IPS-NIHi7 (cell line): ENCODE data around the gene NOS2.
"Not testable (repeated sequence)": the region's sequence is repeated elsewhere in the genome, so short reads cannot be mapped to it uniquely, and the experiment has no call there.

ENCODE experiments used
- DNase-seq: peaks from one replicate; pipeline ENCODE4 v3.0.0; 2012; ENCODE audit warnings: mixed read lengths; ENCODE audit errors: extremely low spot score

The NOS2 gene

GRCh38 chr17:27755706-27756466 lies 44.4 kb downstream of the NOS2 start:
- no peak for DNase-seq

- DNase-seq = no peak
These were observed 45.8 kb downstream of the NOS2 start for GRCh38 chr17:27754549-27754948.

GRCh38 chr17:27753726-27754125 lies 46.6 kb downstream of the NOS2 start:
- not testable (repeated sequence) for DNase-seq

- not testable (repeated sequence) for DNase-seq
These were observed 47.3 kb downstream of the NOS2 start for GRCh38 chr17:27752831-27753619.

GRCh38 chr17:27751622-27752490 lies 48.5 kb downstream of the NOS2 start:
- no peak for DNase-seq

- DNase-seq = no peak
These were observed 49.2 kb downstream of the NOS2 start for GRCh38 chr17:27751166-27751565.

GRCh38 chr17:27749562-27750150 lies 50.7 kb downstream of the NOS2 start:
- DNase-seq = not testable (repeated sequence)

- no peak for DNase-seq
These were observed 51.9 kb downstream of the NOS2 start for GRCh38 chr17:27748360-27748825.

- DNase-seq = peak; percentile 76
These were observed 52.6 kb downstream of the NOS2 start for GRCh38 chr17:27747462-27748359.

- DNase-seq = no peak
These were observed 53.4 kb downstream of the NOS2 start for GRCh38 chr17:27746881-27747280.

- not testable (repeated sequence) for DNase-seq
These were observed 54.0 kb downstream of the NOS2 start for GRCh38 chr17:27746320-27746719.

GRCh38 chr17:27745207-27745830 lies 55.0 kb downstream of the NOS2 start:
- not testable (repeated sequence) for DNase-seq

GRCh38 chr17:27743281-27743885 lies 56.9 kb downstream of the NOS2 start:
- DNase-seq = no peak

- no peak for DNase-seq
These were observed 58.3 kb downstream of the NOS2 start for GRCh38 chr17:27741971-27742575.

GRCh38 chr17:27741361-27741861 lies 58.9 kb downstream of the NOS2 start:
- no peak for DNase-seq

- not testable (repeated sequence) for DNase-seq
These were observed 59.8 kb downstream of the NOS2 start for GRCh38 chr17:27740541-27740940.

GRCh38 chr17:27733773-27734172 lies 66.6 kb downstream of the NOS2 start:
- no peak for DNase-seq

GRCh38 chr17:27732746-27733145 lies 67.6 kb downstream of the NOS2 start:
- not testable (repeated sequence) for DNase-seq

- not testable (repeated sequence) for DNase-seq
These were observed 74.3 kb downstream of the NOS2 start for GRCh38 chr17:27725982-27726381.
